Mesothelial cell of epicardium (in vitro differentiated cells): Measurements from ENCODE around the gene LRRFIP2. TPM values are rescaled to one million over a fixed set of nuclear protein-coding genes. Genes with fewer than 3 reads are reported as not detected.
A peak's percentile ranks its signal among the peaks of the same experiment; 100 is the strongest.

ENCODE experiments used
- DNase-seq, 2 experiments: peaks; one replicate each; pipeline ENCODE4 v3.0.0; 2021; ENCODE audit warnings: low spot score in 2 of 2; ENCODE audit not compliant: unreplicated experiment in 2 of 2
- H3K27ac Mint-ChIP-seq: 2 replicates; pipeline ENCODE4 v1.8.0; 2021; ENCODE audit warnings: mixed read lengths
- H3K27me3 Mint-ChIP-seq: 2 replicates; pipeline ENCODE4 v1.8.0; 2021; ENCODE audit warnings: low read depth, mixed read lengths
- H3K36me3 Mint-ChIP-seq: 2 replicates; pipeline ENCODE4 v1.8.0; 2021; ENCODE audit warnings: mixed read lengths
- H3K4me1 Mint-ChIP-seq: 2 replicates; pipeline ENCODE4 v1.8.0; 2021; ENCODE audit warnings: mixed read lengths
- H3K4me3 Mint-ChIP-seq: 2 replicates; pipeline ENCODE4 v1.8.0; 2021; ENCODE audit warnings: mild to moderate bottlenecking, moderate library complexity, mixed read lengths
- H3K9me3 Mint-ChIP-seq: 2 replicates; pipeline ENCODE4 v1.8.0; 2021; ENCODE audit warnings: mixed read lengths
- CTCF ChIP-seq: fragments of 200-600 bp; sonication (generic); IDR thresholded peaks from one replicate; pipeline ENCODE4 v1.5.0; 2021; ENCODE audit warnings: antibody characterized with exemption; ENCODE audit not compliant: unreplicated experiment
- total RNA-seq: library from RNA; stranded (reverse); gene quantifications from 3 replicates; pipeline ENCODE4 v1.2.1, GENCODE V29; 2021

Gene LRRFIP2
- total RNA-seq, 1 donor from 2014 or later = 41.7 TPM

GRCh38 chr3:37136067-37136466, 38.3 kb downstream of the LRRFIP2 start:
- Mint-ChIP-seq H3K27ac (no peak overlapping the region), H3K4me3 (no peak overlapping the region), H3K9me3 (no peaks in the 10 kb centered on the region), H3K27me3 (no peaks in the 10 kb centered on the region), H3K36me3 (no peaks in the 10 kb centered on the region), H3K4me1 (peaks cover 9% of the 10 kb centered on the region)
- no peak for TF ChIP-seq CTCF
- no peak for DNase-seq

GRCh38 chr3:37135561-37135960, 38.8 kb downstream of the LRRFIP2 start:
- TF ChIP-seq CTCF = no peak
- Mint-ChIP-seq H3K9me3 (no peaks in the 10 kb centered on the region), H3K4me1 (peaks cover 11% of the 10 kb centered on the region), H3K4me3 (no peak overlapping the region), H3K27ac (no peak overlapping the region), H3K36me3 (no peaks in the 10 kb centered on the region), H3K27me3 (no peaks in the 10 kb centered on the region)
- no peak for DNase-seq

- Mint-ChIP-seq H3K36me3 (no peaks in the 10 kb centered on the region), H3K27ac (no peak overlapping the region)
- no peak for TF ChIP-seq CTCF
Observed at GRCh38 chr3:37132334-37132733, 42.0 kb downstream of the LRRFIP2 start.

GRCh38 chr3:37131860-37132144, 42.6 kb downstream of the LRRFIP2 start:
- no peak for TF ChIP-seq CTCF
- Mint-ChIP-seq H3K4me3 (no peak overlapping the region), H3K27ac (peak overlapping the region; percentile 62), H3K36me3 (no peaks in the 10 kb centered on the region), H3K4me1 (peaks cover 11% of the 10 kb centered on the region), H3K27me3 (no peaks in the 10 kb centered on the region), H3K9me3 (no peaks in the 10 kb centered on the region)
- DNase-seq = no peak

More at GRCh38 chr3:37132334-37132733, 42.0 kb downstream of the LRRFIP2 start:
- no peaks in the 10 kb centered on the region for H3K27me3 Mint-ChIP-seq
- DNase-seq = no peak
- peaks cover 11% of the 10 kb centered on the region for H3K4me1 Mint-ChIP-seq
- H3K4me3 Mint-ChIP-seq = no peak overlapping the region
- no peaks in the 10 kb centered on the region for H3K9me3 Mint-ChIP-seq

GRCh38 chr3:37130984-37131859, 43.2 kb downstream of the LRRFIP2 start:
- Mint-ChIP-seq H3K9me3 (no peaks in the 10 kb centered on the region), H3K27ac (peak overlapping the region; percentile 4), H3K36me3 (no peaks in the 10 kb centered on the region), H3K4me1 (peaks cover 11% of the 10 kb centered on the region), H3K27me3 (no peaks in the 10 kb centered on the region), H3K4me3 (no peak overlapping the region)
- no peak for DNase-seq
- no peak for TF ChIP-seq CTCF

GRCh38 chr3:37130448-37130847, 43.9 kb downstream of the LRRFIP2 start:
- no peaks in the 10 kb centered on the region for H3K36me3 Mint-ChIP-seq
- no peak overlapping the region for H3K4me3 Mint-ChIP-seq
- DNase-seq = no peak
- no peak for TF ChIP-seq CTCF
- no peaks in the 10 kb centered on the region for H3K27me3 Mint-ChIP-seq
- H3K9me3 Mint-ChIP-seq = no peaks in the 10 kb centered on the region
- H3K27ac Mint-ChIP-seq = no peak overlapping the region
- peaks cover 11% of the 10 kb centered on the region for H3K4me1 Mint-ChIP-seq
